GM10248 (cell line): ENCODE data around the gene NOS3.

ENCODE experiments used
- CTCF ChIA-PET: fragments of 300-600 bp; sonication (Branson Sonifier 250); formaldehyde crosslinking; extraction: SDS; loops from one replicate; lab custom pipeline; 2021; ENCODE audit warnings: antibody characterized with exemption; lab: Yijun Ruan, JAX
- POLR2A ChIA-PET: fragments of 350-650 bp; sonication (Branson Sonifier 250); formaldehyde crosslinking; extraction: SDS; loops from one replicate; lab custom pipeline; 2020; ENCODE audit warnings: antibody characterized with exemption; lab: Yijun Ruan, JAX
- DNase-seq: peaks from one replicate; pipeline ENCODE4 v3.0.0; 2012; ENCODE audit errors: extremely low spot score
- CTCF ChIP-seq: IDR thresholded peaks from 2 replicates; pipeline ENCODE4 v1.5.1; 2012; ENCODE audit warnings: mild to moderate bottlenecking, low read depth; ENCODE audit errors: extremely low read depth, missing control alignments, control extremely low read depth

The NOS3 gene

DNA sequence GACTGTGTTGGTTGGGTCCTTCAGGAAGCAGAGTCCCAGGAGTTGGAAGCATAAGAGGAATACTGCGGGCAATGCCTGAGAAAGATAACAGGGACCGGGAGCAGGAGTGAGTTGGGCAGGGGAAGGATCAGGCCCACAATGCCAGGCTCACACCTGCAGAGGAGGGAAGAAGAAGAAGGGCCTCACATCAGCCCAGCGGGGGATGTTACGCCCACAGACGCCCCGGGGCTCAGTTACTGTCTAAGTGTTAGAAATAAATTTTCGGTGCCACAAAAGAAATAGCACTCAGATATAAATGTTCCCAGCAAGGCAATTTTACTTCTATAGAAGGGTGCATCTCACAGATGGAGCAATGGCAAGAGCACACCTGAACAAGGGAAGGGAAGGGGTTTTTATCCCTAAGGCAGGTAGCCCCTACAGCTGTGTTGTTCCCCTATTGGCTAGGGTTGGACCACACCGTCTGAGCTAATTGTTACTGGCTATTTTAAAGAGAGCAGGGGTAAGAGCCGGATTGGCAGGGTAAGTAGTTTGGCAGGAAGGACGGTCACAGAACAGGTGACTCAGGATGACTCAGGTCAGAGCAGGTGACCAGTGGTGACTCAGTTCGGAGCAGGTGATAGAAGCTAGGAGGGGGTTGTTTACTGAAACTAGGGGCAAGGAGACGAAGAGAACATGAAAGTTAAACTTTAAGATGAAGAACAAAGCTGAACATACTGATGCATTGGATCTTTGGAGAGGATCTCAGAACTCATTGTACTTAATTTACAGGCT lies at the start of gene NOS3:
NOS3 (plus strand) TSS at position 602 of the 771 bp plus-strand sequence. CDS start 2,787 bp downstream, outside the sequence.
- POLR2A ChIA-PET = no interaction called here
- CTCF ChIA-PET = interaction anchor here (1.0 to 2.7 kb wide), 5 partner anchors 11 to 28 kb away, joined by 3 to 11 read pairs (median 5); no protein-coding TSS in a partner anchor
- no peak for TF ChIP-seq CTCF
- no peak for DNase-seq

DNA sequence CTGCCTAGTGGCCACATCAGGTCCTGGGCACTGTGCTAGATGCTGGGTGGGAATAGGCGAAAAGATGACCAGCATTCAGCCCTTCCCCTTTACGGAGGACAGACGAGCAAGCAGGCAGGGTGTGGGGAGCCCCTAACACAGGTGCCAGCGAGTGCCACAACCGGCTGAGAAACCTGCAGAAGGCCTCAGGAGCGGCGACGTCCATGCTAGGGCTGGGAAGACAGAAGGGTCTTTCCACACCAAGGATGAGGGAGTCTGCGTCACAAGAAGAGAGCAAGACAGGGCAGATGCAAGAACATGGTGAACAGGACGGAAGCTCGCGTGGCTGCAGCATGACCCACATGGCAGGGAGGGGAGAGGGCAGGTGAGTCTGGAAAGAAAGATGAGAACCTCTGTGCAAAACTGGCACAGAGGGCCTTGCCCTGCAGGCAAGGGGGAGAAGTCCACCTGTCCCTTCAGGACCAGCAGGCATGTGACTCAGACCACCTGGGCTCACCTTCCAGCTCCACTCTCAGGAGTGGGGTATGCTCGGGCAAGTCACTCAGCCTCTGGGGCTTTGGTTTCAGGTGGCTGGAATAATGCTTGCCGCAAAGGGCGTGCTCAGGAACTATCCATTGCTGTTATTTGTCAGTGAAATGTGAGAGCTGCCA lies 49.3 kb upstream of the NOS3 start:
- ChIA-PET CTCF (no interaction called here), POLR2A (no interaction called here)
- no peak for TF ChIP-seq CTCF
- no peak for DNase-seq

- no peak for TF ChIP-seq CTCF
- CTCF ChIA-PET = interaction anchor here (1.2 kb wide), 1 partner anchor 12 kb away, joined by 3 read pairs; no protein-coding TSS in a partner anchor
- POLR2A ChIA-PET = no interaction called here
- DNase-seq = peak; percentile 15
Measured at GRCh38 chr7:150942001-150942590, 48.7 kb upstream of the NOS3 start.

DNA sequence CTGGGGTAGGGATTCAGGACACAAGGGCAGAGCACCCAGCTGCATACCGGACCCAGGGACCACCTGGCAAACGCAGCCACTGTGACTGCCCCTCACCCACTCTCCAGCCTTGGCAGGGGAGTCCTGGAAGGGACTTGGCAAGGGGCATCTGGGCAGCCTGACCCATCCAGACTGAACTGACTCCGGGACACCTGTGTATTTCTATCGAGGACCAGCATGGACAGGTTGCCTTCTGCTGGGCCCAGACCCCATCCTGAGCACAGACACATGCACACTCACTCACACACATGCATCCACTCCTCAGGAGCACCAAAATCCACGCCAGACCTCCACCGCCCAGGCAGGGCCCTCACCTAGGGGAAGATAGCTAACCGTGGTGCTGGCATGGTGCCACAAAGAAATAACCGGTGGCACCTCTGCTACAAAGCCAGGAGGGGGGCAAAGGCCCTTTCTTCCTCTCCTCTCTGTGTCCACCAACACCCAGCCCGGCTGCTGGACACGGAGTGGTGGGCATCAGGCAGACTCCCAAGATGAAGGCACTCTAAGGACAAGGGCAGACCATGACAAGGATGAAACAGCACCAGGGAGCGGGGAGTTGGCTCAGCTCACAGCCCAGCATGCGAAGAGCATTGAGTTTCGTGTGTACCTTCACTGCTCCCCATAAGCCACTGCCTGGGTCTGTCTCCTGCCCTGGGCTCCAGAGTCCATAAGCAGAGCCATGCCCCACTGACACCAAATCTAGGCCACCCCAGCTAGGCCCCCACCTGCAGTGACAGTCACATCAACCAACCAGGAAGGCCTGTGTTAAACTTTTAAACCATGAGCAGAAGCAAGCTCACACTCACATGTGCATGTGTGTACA lies 48.0 kb upstream of the NOS3 start:
- ChIA-PET POLR2A (no interaction called here), CTCF (interaction anchor here (1.2 to 1.4 kb wide), 2 partner anchors 11 to 20 kb away, joined by 3 read pairs; no protein-coding TSS in a partner anchor)
- TF ChIP-seq CTCF = no peak
- no peak for DNase-seq

DNA sequence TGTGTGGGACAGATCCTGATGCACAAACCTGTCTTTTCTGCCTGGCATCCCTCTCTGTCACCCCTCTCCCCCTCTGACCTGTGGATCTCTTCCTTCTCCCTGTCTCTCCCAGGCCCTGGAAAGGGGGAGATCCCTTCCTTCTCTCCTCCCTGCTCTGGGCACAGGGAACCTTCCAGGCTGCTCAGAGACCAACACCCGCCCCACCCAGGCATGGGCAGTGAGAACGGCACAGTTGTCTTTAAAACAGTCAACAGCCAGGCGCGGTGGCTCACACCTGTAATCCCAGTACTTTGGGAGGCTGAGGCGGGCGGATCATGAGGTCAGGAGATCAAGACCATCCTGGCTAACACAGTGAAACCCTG lies 47.4 kb upstream of the NOS3 start:
- TF ChIP-seq CTCF = no peak
- ChIA-PET POLR2A (no interaction called here), CTCF (interaction anchor here (1.2 to 1.4 kb wide), 2 partner anchors 11 to 19 kb away, joined by 3 read pairs; no protein-coding TSS in a partner anchor)
- DNase-seq = no peak
